Muscle of arm (tissue), 12 donors: ENCODE data around the gene ACO2. TPM values are rescaled to one million over a fixed set of nuclear protein-coding genes. Genes with fewer than 3 reads are reported as not detected.
"Not testable (repeated sequence)": the region's sequence is repeated elsewhere in the genome, so short reads cannot be mapped to it uniquely, and the experiment has no call there.

Experiments
- DNase-seq: peaks from one replicate; pipeline ENCODE4 v3.0.0-alpha.2; 2013
- polyA plus RNA-seq, 12 donors: library from polyadenylated mRNA; unstranded; fragments of 120-200 nt; gene quantifications; one replicate each; pipeline ENCODE4 v1.2.1, GENCODE V29; 2013; ENCODE audit not compliant: insufficient read length in 12 of 12

ACO2 gene
- polyA plus RNA-seq, 12 donors, result 70.3 to 124 (median 93.3) TPM; not detected in 1

DNA sequence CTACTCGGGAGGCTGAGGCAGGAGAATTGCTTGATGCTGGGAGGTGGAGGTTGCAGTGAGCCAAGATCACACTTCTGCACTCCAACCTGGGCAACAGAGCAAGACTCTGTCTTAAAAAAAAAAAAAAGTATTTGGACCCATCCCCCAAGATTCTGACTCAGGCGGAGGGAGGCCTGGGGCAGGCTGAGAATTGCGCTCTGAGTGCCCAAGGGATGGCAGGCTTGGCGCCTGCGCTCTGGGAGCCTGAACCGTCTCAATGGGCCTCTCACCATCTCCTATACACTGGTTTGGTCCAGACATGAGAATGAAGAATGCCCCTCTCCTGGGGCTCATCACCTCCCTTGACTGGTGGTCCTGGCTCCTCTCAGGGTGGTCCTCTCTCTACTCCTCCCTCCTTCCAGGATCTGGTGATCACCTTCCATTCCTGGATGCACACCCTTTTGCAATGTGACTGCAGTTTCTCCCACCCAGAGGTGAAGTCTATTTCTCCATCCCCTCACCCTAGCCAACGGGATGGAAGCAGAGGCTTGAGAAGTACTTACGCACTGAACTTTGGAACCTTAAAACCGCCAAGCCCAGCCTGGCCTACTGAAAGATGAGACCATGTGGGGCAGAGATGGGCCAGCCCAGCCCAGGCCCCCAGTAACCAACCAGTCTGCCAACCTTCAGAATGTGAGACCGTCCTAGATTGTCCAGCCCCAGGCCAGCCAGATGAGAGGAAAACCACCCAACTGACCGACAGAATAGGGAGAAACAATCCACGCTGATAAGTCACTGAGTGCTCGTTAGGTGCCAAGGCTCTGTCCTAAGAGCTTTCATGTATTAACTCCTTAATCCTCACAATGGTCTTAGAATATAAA is 70.5 kb downstream of the ACO2 start:
- DNase-seq, result no peak

DNA sequence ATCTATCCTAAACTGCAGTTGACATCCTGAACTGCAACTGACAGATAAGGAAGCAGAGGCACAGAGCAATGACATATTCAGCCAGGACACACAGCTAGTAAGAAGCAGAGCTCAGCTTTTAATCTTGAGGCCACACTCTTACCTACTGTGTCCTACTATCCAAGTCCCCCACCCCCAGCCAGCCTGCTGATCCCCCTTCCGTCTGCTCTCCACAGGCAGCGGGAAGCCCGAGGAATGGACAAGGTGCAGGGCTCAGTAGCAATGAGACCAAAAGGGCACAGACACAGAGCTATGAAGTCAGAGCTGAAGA is 71.0 kb downstream of the ACO2 start:
- DNase-seq, result no peak

- no peak for DNase-seq
These were observed 71.4 kb downstream of the ACO2 start for GRCh38 chr22:41540365-41540764.

DNA sequence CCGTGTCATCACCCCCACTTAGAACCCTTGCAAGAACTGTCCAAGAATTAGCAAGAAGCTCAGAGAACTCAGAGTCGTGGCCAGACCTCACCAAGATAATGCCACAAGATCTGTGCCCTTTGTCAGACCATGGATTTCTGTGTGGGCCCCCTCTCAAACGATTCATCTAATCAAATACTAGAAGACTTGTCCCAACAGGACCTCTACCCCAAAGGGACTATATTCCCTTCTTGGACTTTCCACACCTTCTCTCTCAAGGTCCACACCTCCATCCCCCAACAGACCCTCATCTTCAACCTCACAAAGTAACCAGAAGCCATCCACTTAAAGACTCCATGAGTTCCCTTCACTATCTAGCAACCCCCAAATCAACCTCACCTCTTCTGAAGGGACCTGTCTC is 72.6 kb downstream of the ACO2 start:
- DNase-seq, result no peak

- DNase-seq, result no peak
These were observed 73.3 kb downstream of the ACO2 start for GRCh38 chr22:41542224-41542623.

DNA sequence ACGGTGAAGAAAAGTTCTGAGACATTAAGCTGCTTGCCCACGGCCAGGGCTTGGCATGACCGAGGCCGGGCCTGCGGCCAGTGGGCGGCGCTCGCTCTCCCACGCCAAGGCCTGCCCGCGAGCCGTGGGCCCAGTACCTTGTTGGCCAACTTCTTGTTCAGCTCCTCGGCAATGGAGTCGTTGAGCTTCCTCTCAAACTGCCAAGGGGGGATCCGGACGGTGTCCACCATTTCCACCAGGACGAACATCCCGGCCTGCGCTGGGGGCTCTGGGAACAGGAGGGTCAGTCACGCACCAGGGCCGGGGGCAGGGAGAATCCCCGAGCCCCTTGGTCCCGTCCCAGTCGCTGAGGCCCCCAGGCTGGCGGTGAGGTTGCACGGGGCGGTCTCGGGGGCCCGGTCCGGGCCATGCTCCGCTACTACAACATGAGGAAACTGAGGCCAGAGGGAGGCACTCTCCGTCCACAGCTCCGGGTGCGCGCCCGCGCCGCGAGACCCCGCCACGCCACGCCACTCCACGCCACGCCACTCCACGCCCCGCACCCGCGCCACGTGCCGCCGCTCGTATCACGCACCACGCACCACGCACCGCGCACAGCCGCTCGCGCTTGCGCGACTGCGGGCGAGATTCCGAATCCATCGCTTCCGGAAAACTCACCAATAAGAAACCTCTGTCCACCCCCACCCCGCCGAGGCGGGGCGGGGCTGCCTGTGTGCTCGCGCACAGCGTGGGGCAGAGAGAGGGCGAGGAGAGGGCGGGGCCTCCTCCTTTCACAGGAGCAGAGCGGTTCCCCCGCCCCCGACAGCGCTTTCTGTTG is 75.1 kb downstream of the ACO2 start, which contains the start of gene POLR3H:
Gene POLR3H (minus strand): TSS at position 617 of the 817 bp plus-strand sequence. CDS start 369 bp downstream, at position 248.
- peak; percentile 98 for DNase-seq

- DNase-seq, result no peak
These were observed 76.0 kb downstream of the ACO2 start for GRCh38 chr22:41544671-41545476.

DNA sequence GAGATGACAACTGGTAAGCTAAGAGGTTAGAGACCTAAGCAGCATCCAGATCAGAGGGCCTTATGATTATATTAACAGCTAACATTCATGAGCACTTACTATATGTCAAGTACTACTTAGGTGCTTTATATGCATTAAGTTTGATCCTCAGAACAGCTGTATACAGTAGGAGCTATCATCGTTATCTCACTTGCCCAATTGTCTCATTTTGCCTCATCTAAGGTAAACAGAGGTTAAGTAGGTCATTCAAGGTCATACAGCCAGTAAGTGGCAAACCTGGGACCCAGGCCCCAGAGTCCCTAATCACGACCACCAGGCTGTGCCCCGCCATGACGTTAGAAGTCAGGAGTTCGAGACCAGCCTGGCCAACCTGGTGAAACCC is 79.9 kb downstream of the ACO2 start:
- DNase-seq, result no peak

- DNase-seq, result no peak
These were observed 82.1 kb downstream of the ACO2 start for GRCh38 chr22:41550952-41551491.

GRCh38 chr22:41551877-41552582 is 83.1 kb downstream of the ACO2 start:
- no peak for DNase-seq

GRCh38 chr22:41555325-41555982 is 86.5 kb downstream of the ACO2 start:
- DNase-seq, result no peak

- DNase-seq, result no peak
These were observed 87.6 kb downstream of the ACO2 start for GRCh38 chr22:41556561-41556960.

- DNase-seq, result peak; percentile 52
These were observed 88.7 kb downstream of the ACO2 start for GRCh38 chr22:41557401-41558240.

DNA sequence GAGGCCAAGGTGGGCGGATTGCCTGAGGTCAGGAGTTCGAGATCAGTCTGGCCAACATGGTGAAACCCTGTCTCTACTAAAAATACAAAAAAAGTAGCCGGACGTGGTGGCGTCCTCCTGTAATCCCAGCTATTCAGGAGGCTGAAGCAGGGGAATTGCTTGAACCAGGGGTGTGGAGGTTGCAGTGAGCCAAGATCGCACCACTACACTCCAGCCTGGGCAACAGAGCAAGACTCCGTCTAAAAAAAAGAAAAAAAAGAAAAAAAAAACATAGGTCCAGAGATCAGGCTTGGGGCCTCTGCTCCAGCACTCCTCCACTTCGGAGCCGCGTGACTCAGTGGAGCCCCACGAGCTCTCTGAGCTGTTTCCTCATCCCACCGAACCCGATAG is 89.3 kb downstream of the ACO2 start:
- not testable (repeated sequence) for DNase-seq

DNA sequence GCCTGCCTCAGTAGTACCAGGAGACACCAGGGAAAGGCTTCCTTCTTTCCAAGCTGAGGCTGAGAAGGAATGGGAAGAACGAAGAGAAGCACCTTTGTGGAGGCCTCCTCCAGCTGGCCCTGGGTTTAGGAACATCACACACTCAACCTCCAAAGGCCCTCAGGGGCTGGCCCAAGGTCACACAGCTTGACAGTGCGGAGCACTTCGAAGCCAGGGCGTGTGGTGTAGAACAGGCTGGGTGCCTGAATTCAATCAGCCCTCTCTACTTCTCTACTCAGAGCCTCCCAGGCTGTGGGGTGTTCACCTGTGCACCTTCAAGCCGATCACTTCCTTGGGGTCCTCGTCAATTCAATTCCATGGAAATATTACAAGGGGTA is 91.2 kb downstream of the ACO2 start:
- DNase-seq, result no peak

- no peak for DNase-seq
These were observed 92.4 kb downstream of the ACO2 start for GRCh38 chr22:41561335-41561734.

GRCh38 chr22:41561788-41562187 is 92.9 kb downstream of the ACO2 start:
- DNase-seq, result no peak

DNA sequence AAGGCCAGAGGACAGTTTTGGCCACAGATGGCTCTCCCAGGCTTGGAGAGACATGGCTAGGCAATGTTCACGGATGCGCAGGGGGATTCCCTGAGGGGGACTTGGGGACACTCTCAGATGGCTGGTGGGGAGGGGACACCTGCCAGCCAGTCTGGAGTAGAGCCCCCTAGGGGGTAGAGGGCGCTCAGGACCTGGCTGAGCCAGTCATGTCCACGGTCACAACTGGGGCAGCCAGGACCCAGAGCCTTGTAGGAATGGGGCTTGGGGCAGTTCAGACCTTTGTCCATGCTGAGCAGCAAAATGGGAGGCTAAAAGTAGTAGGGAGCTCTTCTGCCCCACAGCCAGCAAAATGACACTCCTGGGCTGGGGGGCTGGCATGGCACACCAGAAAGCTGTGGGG is 93.5 kb downstream of the ACO2 start:
- DNase-seq, result no peak

GRCh38 chr22:41563051-41563711 is 94.3 kb downstream of the ACO2 start:
- DNase-seq, result no peak
